HG02852 (cell line): Measurements from ENCODE around the gene ADM2.
"Not testable (repeated sequence)": the region's sequence is repeated elsewhere in the genome, so short reads cannot be mapped to it uniquely, and the experiment has no call there.

ENCODE experiments used
- ATAC-seq: cut with Tn5 transposase; IDR thresholded peaks from one replicate; pipeline ENCODE4 v1.9.1; 2021; ENCODE audit warnings: mild to moderate bottlenecking, moderate library complexity; ENCODE audit not compliant: unreplicated experiment

Gene ADM2

GRCh38 chr22:50533856-50534711 is 52.7 kb downstream of the ADM2 start:
- ATAC-seq = not testable (repeated sequence)

DNA sequence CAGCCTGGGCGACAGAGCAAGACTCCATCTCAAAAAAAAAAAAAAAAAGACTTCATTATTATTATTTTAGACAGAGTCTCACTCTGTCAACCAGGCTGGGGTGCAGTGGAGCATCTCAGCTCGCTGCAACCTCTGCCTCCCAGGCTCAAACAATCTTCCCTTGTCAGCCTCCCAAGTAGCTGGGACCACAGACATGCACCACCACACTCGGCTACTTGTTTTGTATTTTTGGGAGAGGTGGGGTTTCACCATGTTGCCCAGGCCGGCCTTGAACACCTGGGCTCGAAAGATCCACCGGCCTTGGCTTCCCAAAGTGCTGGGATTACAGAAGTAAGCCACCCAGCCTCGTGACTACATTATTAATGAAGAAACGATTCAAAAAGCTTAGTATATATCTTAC is 53.8 kb downstream of the ADM2 start:
- ATAC-seq = no peak
